HepG2 (cell line): ENCODE results near the gene RNF213. TPM values are rescaled to one million over a fixed set of nuclear protein-coding genes. Genes with fewer than 3 reads are reported as not detected.

Experiments
- ATAC-seq: fragments of 200-7000 bp; cut with Tn5 transposase; 3 replicates; pipeline ENCODE4 v1.9.1; 2020; ENCODE audit warnings: mild to moderate bottlenecking, moderate library complexity
- BruUV-seq: library from RNA; stranded (reverse); fragments of 400-500 nt; replicated peaks from 2 replicates; lab custom pipeline; 2021; lab: Mats Ljungman, UMichigan
- CTCF ChIA-PET: fragments of 300-600 bp; formaldehyde crosslinking; extraction: SDS; loops from one replicate; lab custom pipeline; 2021; ENCODE audit warnings: low total read pairs, inconsistent platforms, low intra/inter-chr PET ratio; lab: Yijun Ruan, JAX
- POLR2A ChIA-PET: fragments of 350-600 bp; sonication (Branson Sonifier 250); formaldehyde crosslinking; loops from one replicate; lab custom pipeline; 2020; ENCODE audit warnings: antibody characterized with exemption, inconsistent platforms; lab: Yijun Ruan, JAX
- DNase-seq: peaks from one replicate; pipeline ENCODE4 v3.0.0-alpha.2; 2015; ENCODE audit warnings: low spot score
- FAIRE-seq: peaks from 3 replicates; lab custom pipeline; 2011; peaks lifted over from hg19 to GRCh38; lab: Jason Lieb, UNC
- H2AFZ ChIP-seq: one replicate; pipeline ENCODE4 v1.6.1; 2011; ENCODE audit warnings: low read length, inconsistent platforms
- H3K27ac ChIP-seq: fragments of 300-600 bp; 3 replicates; pipeline ENCODE4 v1.8.0; 2011; ENCODE audit warnings: mixed run types, mild to moderate bottlenecking, mixed read lengths, low read length, inconsistent platforms; ENCODE audit not compliant: insufficient read depth; ENCODE audit errors: extremely low read length
- H3K27me3 ChIP-seq, 2 experiments: fragments of 200-600 bp in 1 of 2; 2 replicates in 1 of 2; 3 replicates in 1 of 2; pipeline versions ENCODE4 v1.6.0 to v1.8.0; 2011; ENCODE audit warnings: low read length in 2 of 2, mild to moderate bottlenecking in 2 of 2, moderate library complexity in 2 of 2, inconsistent platforms in 1 of 2; ENCODE audit not compliant: insufficient read depth in 2 of 2, control insufficient read depth in 1 of 2
- H3K36me3 ChIP-seq, 2 experiments: fragments of 200-600 bp in 1 of 2; replicated peaks in 1 of 2; 2 replicates in 1 of 2; 3 replicates in 1 of 2; pipeline versions ENCODE4 v1.5.1 to v1.8.0; 2011; ENCODE audit warnings: low read length in 2 of 2, inconsistent platforms in 1 of 2; ENCODE audit not compliant: insufficient read depth in 2 of 2, control insufficient read depth in 1 of 2
- H3K4me1 ChIP-seq: 2 replicates; pipeline ENCODE4 v1.5.1; 2012; ENCODE audit warnings: low read length, inconsistent platforms; ENCODE audit not compliant: insufficient read depth
- H3K4me2 ChIP-seq: 2 replicates; pipeline ENCODE4 v1.6.0; 2011; ENCODE audit warnings: low read depth, low read length, inconsistent platforms
- H3K4me3 ChIP-seq, 3 experiments: fragments of 200-600 bp in 1 of 3; sonication (generic), shearing (Covaris generic) in 1 of 3; replicated peaks in 1 of 3; 2 replicates each; pipeline ENCODE4 v1.5.1; 2011 to 2016; ENCODE audit warnings: low read length in 3 of 3, inconsistent platforms in 2 of 3, low read depth in 2 of 3, mild to moderate bottlenecking in 2 of 3, control low read depth in 1 of 3, mixed read lengths in 1 of 3; ENCODE audit not compliant: insufficient read depth in 1 of 3
- H3K79me2 ChIP-seq: one replicate; pipeline ENCODE4 v1.6.1; 2011; ENCODE audit warnings: low read length, inconsistent platforms; ENCODE audit not compliant: insufficient read depth
- H3K9ac ChIP-seq: 2 replicates; pipeline ENCODE4 v1.6.0; 2011; ENCODE audit warnings: mild to moderate bottlenecking, low read depth, low read length, inconsistent platforms; ENCODE audit not compliant: insufficient read depth
- H3K9me3 ChIP-seq: 2 replicates; pipeline ENCODE4 v1.5.1; 2012; ENCODE audit warnings: mild to moderate bottlenecking, low read length
- H4K20me1 ChIP-seq: 2 replicates; pipeline ENCODE4 v1.6.0; 2011; ENCODE audit warnings: inconsistent platforms, mild to moderate bottlenecking, low read length, moderate library complexity; ENCODE audit not compliant: insufficient read depth
- ATRX ChIP-seq: sonication (generic); formaldehyde crosslinking; IDR thresholded peaks from 2 replicates; pipeline ENCODE4 v1.4.0; 2020; ENCODE audit warnings: missing genetic modification reagents, borderline replicate concordance
- CBX2 ChIP-seq, 2 experiments: fragments of 200-600 bp in 1 of 2; sonication (generic); formaldehyde crosslinking in 1 of 2; IDR thresholded peaks; 2 replicates each; pipeline versions ENCODE4 v1.7.0 to v1.8.1; 2018 to 2022; ENCODE audit warnings: low read depth in 2 of 2, low read length in 1 of 2, mild to moderate bottlenecking in 1 of 2, missing genetic modification reagents in 1 of 2
- HNRNPL ChIP-seq: fragments of 200-400 bp; formaldehyde crosslinking; IDR thresholded peaks from 2 replicates; pipeline ENCODE4 v1.6.1; 2017; ENCODE audit warnings: mild to moderate bottlenecking, low read depth, low read length
- MLXIP ChIP-seq: sonication (generic); formaldehyde crosslinking; IDR thresholded peaks from 2 replicates; pipeline ENCODE4 v1.9.0; 2021; ENCODE audit warnings: missing genetic modification reagents, borderline replicate concordance
- MZF1 ChIP-seq: sonication (generic); formaldehyde crosslinking; IDR thresholded peaks from 2 replicates; pipeline ENCODE4 v1.8.1; 2023; ENCODE audit warnings: mild to moderate bottlenecking, missing genetic modification reagents, borderline replicate concordance
- NAIF1 ChIP-seq: sonication (generic); formaldehyde crosslinking; IDR thresholded peaks from 2 replicates; pipeline ENCODE4 v1.5.0; 2020; ENCODE audit warnings: mild to moderate bottlenecking, missing genetic modification reagents, borderline replicate concordance
- PCBP1 ChIP-seq: fragments of 200-400 bp; formaldehyde crosslinking; IDR thresholded peaks from 2 replicates; pipeline ENCODE4 v1.6.1; 2017; ENCODE audit warnings: mild to moderate bottlenecking, low read depth, low read length, borderline replicate concordance
- SALL1 ChIP-seq: sonication (generic); formaldehyde crosslinking; IDR thresholded peaks from 2 replicates; pipeline ENCODE4 v1.8.0; 2022; ENCODE audit warnings: mild to moderate bottlenecking, missing genetic modification reagents
- SYNCRIP ChIP-seq: fragments of 200-400 bp; formaldehyde crosslinking; IDR thresholded peaks from 2 replicates; pipeline ENCODE4 v1.6.1; 2018; ENCODE audit warnings: mild to moderate bottlenecking, low read depth, low read length; ENCODE audit not compliant: insufficient read depth
- TMF1 ChIP-seq: sonication (generic); formaldehyde crosslinking; IDR thresholded peaks from 2 replicates; pipeline ENCODE4 v1.8.1; 2022; ENCODE audit warnings: low read depth, missing genetic modification reagents
- ZC3H4 ChIP-seq: sonication (generic); formaldehyde crosslinking; IDR thresholded peaks from 2 replicates; pipeline ENCODE4 v1.4.0; 2020; ENCODE audit warnings: missing genetic modification reagents, borderline replicate concordance
- ZNF230 ChIP-seq: sonication (generic); formaldehyde crosslinking; IDR thresholded peaks from 2 replicates; pipeline ENCODE4 v1.4.0; 2020; ENCODE audit warnings: mild to moderate bottlenecking, missing genetic modification reagents
- ZNF333 ChIP-seq: sonication (generic); formaldehyde crosslinking; IDR thresholded peaks from 2 replicates; pipeline ENCODE4 v1.4.0; 2020; ENCODE audit warnings: mild to moderate bottlenecking, missing genetic modification reagents, borderline replicate concordance
- ZNF350 ChIP-seq: sonication (generic); formaldehyde crosslinking; IDR thresholded peaks from 2 replicates; pipeline ENCODE4 v1.4.0; 2020; ENCODE audit warnings: mild to moderate bottlenecking, low read depth, missing genetic modification reagents, borderline replicate concordance
- ZNF567 ChIP-seq: sonication (generic); formaldehyde crosslinking; IDR thresholded peaks from 2 replicates; pipeline ENCODE4 v1.8.1; 2023; ENCODE audit warnings: mild to moderate bottlenecking, missing genetic modification reagents, borderline replicate concordance
- ZNF678 ChIP-seq: sonication (generic); formaldehyde crosslinking; IDR thresholded peaks from 2 replicates; pipeline ENCODE4 v1.4.0; 2020; ENCODE audit warnings: mild to moderate bottlenecking, missing genetic modification reagents
- WGBS: methylation state at CpG from one replicate; pipeline ENCODE4 v1.1.6; 2017; ENCODE audit warnings: low lambda C conversion rate; 5-methylcytosine and 5-hydroxymethylcytosine counted together
- in situ Hi-C: cut with HindIII; loops from 2 replicates; pipeline ENCODE4 v1.10.0; 2017; ENCODE audit warnings: low pct_unique_long_range_greater_than_20kb; ENCODE audit not compliant: extremely low pct_ligation_motif_present
- intact Hi-C: fragments of 100-400 bp; cut with micrococcal nuclease; formaldehyde crosslinking; loops from one replicate; pipeline ENCODE4 v1.10.0; 2022; ENCODE audit not compliant: unreplicated experiment
- polyA plus RNA-seq, 8 experiments: library from polyadenylated mRNA; depleted of rRNA in 3 of 8; stranded (reverse) in 7 of 8; unstranded in 1 of 8; fragments of >200 nt; fragmentation: Illumina TruSeq in 4 of 8; extraction: Trizol in 4 of 8; gene quantifications; 2 replicates each; pipeline versions ENCODE4 v1.2.1 to v1.2.3, GENCODE V29; 2011 to 2016; ENCODE audit warnings: low read depth in 4 of 8, missing spikeins in 1 of 8, mixed read lengths in 1 of 8; ENCODE audit not compliant: insufficient read depth in 1 of 8
- total RNA-seq, 5 experiments: library from RNA; depleted of rRNA; stranded (reverse); fragments of >200 nt; fragmentation: Illumina TruSeq; extraction: Trizol; gene quantifications; 2 replicates each; pipeline ENCODE4 v1.2.3, GENCODE V29; 2016; ENCODE audit warnings: low read depth in 1 of 5
- TF ChIP-seq, protein P1 (sequence below): IDR thresholded peaks from 2 replicates; pipeline ENCODE4 v1.6.1; 2012; ENCODE audit warnings: low read length, improper control_type of control experiment

The RNF213 gene
- total and polyA plus RNA-seq, 2 of the 13 experiments (the other 11 are each of a cell fraction or from before 2014, with no cell fraction given) = 38.6 to 38.7 TPM

DNA sequence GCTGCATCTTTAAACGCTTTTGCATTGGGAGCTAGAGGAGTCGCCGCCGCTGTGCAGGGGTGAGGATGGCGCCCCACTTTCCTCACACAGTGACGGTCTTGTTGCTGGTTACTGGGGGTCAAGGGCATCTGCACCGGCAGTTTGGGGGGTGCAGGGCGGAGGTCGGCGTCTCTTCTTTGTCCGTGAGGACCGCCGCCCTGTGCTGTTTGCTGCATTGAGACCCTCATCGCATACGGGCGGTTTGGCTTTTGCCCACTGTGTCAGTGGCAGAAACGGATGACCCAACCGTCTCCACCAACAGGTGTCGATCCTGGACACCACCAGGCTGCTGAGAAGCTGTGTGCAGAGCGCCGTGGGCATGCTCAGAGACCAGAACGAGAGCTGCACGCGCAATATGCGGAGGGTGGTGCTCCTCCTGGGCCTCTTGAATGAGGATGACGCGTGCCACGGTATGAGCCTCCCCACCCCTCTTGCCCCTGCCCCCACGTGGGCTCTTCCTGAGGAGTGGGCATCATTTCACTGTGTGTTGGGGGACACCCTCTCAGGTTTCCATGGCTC, 93.1 kb downstream of the RNF213 start (continued):
- TF ChIP-seq PCBP1 (no peak), MLXIP (CRISPR knock-in tag) (no peak), SALL1 (CRISPR knock-in tag) (no peak)

- DNase-seq = no peak
- no peaks in the 10 kb centered on the region for H3K4me1 ChIP-seq
- H3K4me3 ChIP-seq = no peak overlapping the region
- H2AFZ ChIP-seq = no peak overlapping the region
- ChIA-PET CTCF (no interaction called here), POLR2A (no interaction called here)
- no TSS peak for BruUV-seq
- no peak for ATAC-seq
- no peak for FAIRE-seq
- WGBS = 98% methylated on average over 9 of the region's 9 CpGs
- H4K20me1 ChIP-seq = no peaks in the 10 kb centered on the region
- H3K9ac ChIP-seq = no peak overlapping the region
- no peaks in the 10 kb centered on the region for H3K27me3 ChIP-seq
- no peak overlapping the region for H3K27ac ChIP-seq
- no peaks in the 10 kb centered on the region for H3K79me2 ChIP-seq
- no peak overlapping the region for H3K4me2 ChIP-seq
- intact Hi-C loops (no loop called here), in situ Hi-C loops (no loop called here)
- H3K9me3 ChIP-seq = no peaks in the 10 kb centered on the region
- peaks cover 39 to 59% of the 10 kb centered on the region in 2 experiments for H3K36me3 ChIP-seq
- TF ChIP-seq ZNF230 (CRISPR knock-in tag) = no peak
- TF ChIP-seq SYNCRIP = no peak
- no peak for TF ChIP-seq NAIF1 (CRISPR knock-in tag)
- TF ChIP-seq, protein P1, sequence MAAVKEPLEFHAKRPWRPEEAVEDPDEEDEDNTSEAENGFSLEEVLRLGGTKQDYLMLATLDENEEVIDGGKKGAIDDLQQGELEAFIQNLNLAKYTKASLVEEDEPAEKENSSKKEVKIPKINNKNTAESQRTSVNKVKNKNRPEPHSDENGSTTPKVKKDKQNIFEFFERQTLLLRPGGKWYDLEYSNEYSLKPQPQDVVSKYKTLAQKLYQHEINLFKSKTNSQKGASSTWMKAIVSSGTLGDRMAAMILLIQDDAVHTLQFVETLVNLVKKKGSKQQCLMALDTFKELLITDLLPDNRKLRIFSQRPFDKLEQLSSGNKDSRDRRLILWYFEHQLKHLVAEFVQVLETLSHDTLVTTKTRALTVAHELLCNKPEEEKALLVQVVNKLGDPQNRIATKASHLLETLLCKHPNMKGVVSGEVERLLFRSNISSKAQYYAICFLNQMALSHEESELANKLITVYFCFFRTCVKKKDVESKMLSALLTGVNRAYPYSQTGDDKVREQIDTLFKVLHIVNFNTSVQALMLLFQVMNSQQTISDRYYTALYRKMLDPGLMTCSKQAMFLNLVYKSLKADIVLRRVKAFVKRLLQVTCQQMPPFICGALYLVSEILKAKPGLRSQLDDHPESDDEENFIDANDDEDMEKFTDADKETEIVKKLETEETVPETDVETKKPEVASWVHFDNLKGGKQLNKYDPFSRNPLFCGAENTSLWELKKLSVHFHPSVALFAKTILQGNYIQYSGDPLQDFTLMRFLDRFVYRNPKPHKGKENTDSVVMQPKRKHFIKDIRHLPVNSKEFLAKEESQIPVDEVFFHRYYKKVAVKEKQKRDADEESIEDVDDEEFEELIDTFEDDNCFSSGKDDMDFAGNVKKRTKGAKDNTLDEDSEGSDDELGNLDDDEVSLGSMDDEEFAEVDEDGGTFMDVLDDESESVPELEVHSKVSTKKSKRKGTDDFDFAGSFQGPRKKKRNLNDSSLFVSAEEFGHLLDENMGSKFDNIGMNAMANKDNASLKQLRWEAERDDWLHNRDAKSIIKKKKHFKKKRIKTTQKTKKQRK = no peak
- no peak for TF ChIP-seq ZNF333
- no peak for TF ChIP-seq ZNF350 (CRISPR knock-in tag)
- no peak for TF ChIP-seq ZNF678 (CRISPR knock-in tag)
- TF ChIP-seq CBX2 (IDR thresholded peaks at IDR 0.05; ENCODE audit: low read depth, low read length) = no peak
- no peak for TF ChIP-seq CBX2 (CRISPR knock-in tag; IDR thresholded peaks at IDR 0.05; ENCODE audit: low read depth)
- TF ChIP-seq HNRNPL = no peak
- TF ChIP-seq MZF1 (CRISPR knock-in tag) = no peak
- TF ChIP-seq TMF1 (CRISPR knock-in tag) = no peak
- no peak for TF ChIP-seq ZC3H4
- TF ChIP-seq ATRX = no peak
- TF ChIP-seq ZNF567 = no peak
These were observed 93.7 kb downstream of the RNF213 start for GRCh38 chr17:80354336-80354735.
